ENCODE data around the gene GLUD1.
"Not testable (repeated sequence)": the region's sequence is repeated elsewhere in the genome, so short reads cannot be mapped to it uniquely, and the experiment has no call there.

Gene GLUD1

DNA sequence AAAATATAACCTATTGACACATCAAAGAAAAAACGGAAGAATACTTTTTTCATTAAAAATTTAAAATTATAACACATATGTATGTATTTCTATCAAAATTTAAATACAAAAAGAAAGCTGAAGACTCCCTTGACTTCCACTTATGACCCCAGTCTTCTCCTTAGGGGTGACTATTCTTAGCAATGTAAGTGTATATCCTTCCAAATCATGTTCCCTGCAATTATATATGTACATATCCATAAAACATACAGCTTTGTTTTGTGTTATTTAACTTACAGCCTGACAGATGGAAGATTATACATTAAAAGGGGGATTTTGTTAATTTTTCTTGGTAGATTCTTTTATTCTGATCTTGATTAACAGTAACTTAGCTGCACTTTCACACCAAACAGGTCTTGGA is 9.1 kb downstream of the GLUD1 start:
- H3K9me3 ChIP-seq (ENCODE audit: control insufficient read depth, insufficient read depth, low read depth, low read length), result no peaks in the 10 kb centered on the region
- ChIA-PET POLR2A (no interaction called here), CTCF (interaction anchor here (0.7 kb wide), 1 partner anchor 9 kb away, joined by 5 read pairs; no protein-coding TSS in a partner anchor)
- TF ChIP-seq ZNF423 (tag by site-specific recombination; IDR thresholded peaks at IDR 0.05) (no peak), ZNF596 (tag by site-specific recombination; IDR thresholded peaks at IDR 0.05) (no peak), ZNF350 (tag by site-specific recombination; IDR thresholded peaks at IDR 0.05) (no peak), ATF2 (tag by site-specific recombination; IDR thresholded peaks at IDR 0.05; ENCODE audit: low read depth) (no peak), ZBTB1 (tag by site-specific recombination; IDR thresholded peaks at IDR 0.05) (no peak), ZNF214 (tag by site-specific recombination; IDR thresholded peaks at IDR 0.05; ENCODE audit: borderline replicate concordance) (no peak), ZNF624 (tag by site-specific recombination; IDR thresholded peaks at IDR 0.05) (no peak), SP3 (tag by site-specific recombination; IDR thresholded peaks at IDR 0.05) (no peak), ZIC2 (tag by site-specific recombination; IDR thresholded peaks at IDR 0.05) (no peak), ZBTB8A (tag by site-specific recombination; IDR thresholded peaks at IDR 0.05) (no peak), ZNF221 (tag by site-specific recombination; IDR thresholded peaks at IDR 0.05; ENCODE audit: borderline replicate concordance) (no peak), ZNF561 (tag by site-specific recombination; IDR thresholded peaks at IDR 0.05; ENCODE audit: borderline replicate concordance) (no peak), ZNF362 (tag by site-specific recombination; IDR thresholded peaks at IDR 0.05) (no peak), OVOL3 (tag by site-specific recombination; IDR thresholded peaks at IDR 0.05) (no peak), ZNF335 (tag by site-specific recombination; conservative IDR thresholded peaks at IDR 0.05) (no peak), OSR2 (tag by site-specific recombination; IDR thresholded peaks at IDR 0.05) (no peak)
- TF ChIP-seq, protein P1, sequence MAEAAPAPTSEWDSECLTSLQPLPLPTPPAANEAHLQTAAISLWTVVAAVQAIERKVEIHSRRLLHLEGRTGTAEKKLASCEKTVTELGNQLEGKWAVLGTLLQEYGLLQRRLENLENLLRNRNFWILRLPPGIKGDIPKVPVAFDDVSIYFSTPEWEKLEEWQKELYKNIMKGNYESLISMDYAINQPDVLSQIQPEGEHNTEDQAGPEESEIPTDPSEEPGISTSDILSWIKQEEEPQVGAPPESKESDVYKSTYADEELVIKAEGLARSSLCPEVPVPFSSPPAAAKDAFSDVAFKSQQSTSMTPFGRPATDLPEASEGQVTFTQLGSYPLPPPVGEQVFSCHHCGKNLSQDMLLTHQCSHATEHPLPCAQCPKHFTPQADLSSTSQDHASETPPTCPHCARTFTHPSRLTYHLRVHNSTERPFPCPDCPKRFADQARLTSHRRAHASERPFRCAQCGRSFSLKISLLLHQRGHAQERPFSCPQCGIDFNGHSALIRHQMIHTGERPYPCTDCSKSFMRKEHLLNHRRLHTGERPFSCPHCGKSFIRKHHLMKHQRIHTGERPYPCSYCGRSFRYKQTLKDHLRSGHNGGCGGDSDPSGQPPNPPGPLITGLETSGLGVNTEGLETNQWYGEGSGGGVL (tag by site-specific recombination; IDR thresholded peaks at IDR 0.05), result no peak
- TF ChIP-seq, protein P2, sequence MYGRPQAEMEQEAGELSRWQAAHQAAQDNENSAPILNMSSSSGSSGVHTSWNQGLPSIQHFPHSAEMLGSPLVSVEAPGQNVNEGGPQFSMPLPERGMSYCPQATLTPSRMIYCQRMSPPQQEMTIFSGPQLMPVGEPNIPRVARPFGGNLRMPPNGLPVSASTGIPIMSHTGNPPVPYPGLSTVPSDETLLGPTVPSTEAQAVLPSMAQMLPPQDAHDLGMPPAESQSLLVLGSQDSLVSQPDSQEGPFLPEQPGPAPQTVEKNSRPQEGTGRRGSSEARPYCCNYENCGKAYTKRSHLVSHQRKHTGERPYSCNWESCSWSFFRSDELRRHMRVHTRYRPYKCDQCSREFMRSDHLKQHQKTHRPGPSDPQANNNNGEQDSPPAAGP (tag by site-specific recombination; IDR thresholded peaks at IDR 0.05), result no peak
- TF ChIP-seq, protein P3, sequence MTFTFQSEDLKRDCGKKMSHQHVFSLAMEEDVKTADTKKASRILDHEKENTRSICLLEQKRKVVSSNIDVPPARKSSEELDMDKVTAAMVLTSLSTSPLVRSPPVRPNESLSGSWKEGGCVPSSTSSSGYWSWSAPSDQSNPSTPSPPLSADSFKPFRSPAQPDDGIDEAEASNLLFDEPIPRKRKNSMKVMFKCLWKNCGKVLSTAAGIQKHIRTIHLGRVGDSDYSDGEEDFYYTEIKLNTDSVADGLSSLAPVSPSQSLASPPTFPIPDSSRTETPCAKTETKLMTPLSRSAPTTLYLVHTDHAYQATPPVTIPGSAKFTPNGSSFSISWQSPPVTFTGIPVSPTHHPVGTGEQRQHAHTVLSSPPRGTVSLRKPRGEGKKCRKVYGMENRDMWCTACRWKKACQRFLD (tag by site-specific recombination; IDR thresholded peaks at IDR 0.05), result no peak
- H3K4me1 ChIP-seq (ENCODE audit: control insufficient read depth, insufficient read depth, low read length), result peaks cover 13% of the 10 kb centered on the region; the same call in 1 of the 2 replicates
- no peak overlapping the region for H3K27ac ChIP-seq (ENCODE audit: extremely low read depth, low read depth, low read length)
- H3K4me3 ChIP-seq (ENCODE audit: low read depth, low read length), result no peak overlapping the region
- peaks cover 0 to 18% of the 10 kb centered on the region in 2 experiments; a peak in 1 of 3 replicates for H3K36me3 ChIP-seq (ENCODE audit: control insufficient read depth in 2 of 2, insufficient read depth in 1 of 2, low read length in 2 of 2)

DNA sequence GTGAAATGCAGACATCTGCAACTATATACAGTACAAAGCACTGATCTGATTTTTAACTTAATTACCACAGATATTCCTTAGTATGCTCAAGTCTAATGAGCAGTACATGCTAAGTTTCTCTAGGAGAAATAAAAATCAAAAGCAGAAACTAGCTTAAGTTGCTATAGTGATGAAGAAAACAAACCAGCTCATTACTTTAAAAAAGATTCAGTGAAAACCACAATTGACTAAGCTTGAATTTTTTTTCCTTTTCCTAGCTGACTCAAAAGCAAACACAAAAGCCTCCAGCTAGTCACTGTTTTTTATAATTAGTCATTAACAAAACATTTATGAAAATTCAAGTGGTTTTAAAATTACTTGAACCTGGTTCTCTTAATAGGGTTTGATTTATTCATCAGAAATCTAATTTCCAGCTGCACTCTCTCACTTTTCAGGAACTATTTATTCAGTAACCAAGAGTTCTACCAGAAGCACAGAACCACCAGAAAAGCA is 10.3 kb downstream of the GLUD1 start:
- POLR2A ChIA-PET; H3K4me3 ChIP-seq (ENCODE audit: low read depth, low read length); H3K27ac ChIP-seq (ENCODE audit: extremely low read depth, low read depth, low read length); H3K4me1 ChIP-seq (ENCODE audit: control insufficient read depth, insufficient read depth, low read length); CTCF ChIA-PET; H3K9me3 ChIP-seq (ENCODE audit: control insufficient read depth, insufficient read depth, low read depth, low read length): not testable (repeated sequence)
- peaks cover 0 to 12% of the 10 kb centered on the region in 2 experiments; a peak in 2 of 3 replicates for H3K36me3 ChIP-seq (ENCODE audit: control insufficient read depth in 2 of 2, insufficient read depth in 1 of 2, low read length in 2 of 2)
- TF ChIP-seq ZNF629 (tag by site-specific recombination; IDR thresholded peaks at IDR 0.05) (0 out of 2 replicates have a peak, but pooled peaks have one; percentile 3), ZNF362 (tag by site-specific recombination; IDR thresholded peaks at IDR 0.05) (0 out of 2 replicates have a peak, but pooled peaks have one; percentile 21)
